GM12878 (cell line): Measurements from ENCODE around the gene SLC39A11. TPM values are rescaled to one million over a fixed set of nuclear protein-coding genes. Genes with fewer than 3 reads are reported as not detected.

Source experiments
- ATAC-seq: fragments of 200-7000 bp; cut with Tn5 transposase; 3 replicates; pipeline ENCODE4 v1.9.1; 2020; ENCODE audit warnings: mild to moderate bottlenecking, moderate library complexity
- BruUV-seq: library from RNA; stranded (reverse); fragments of 400-500 nt; replicated peaks from 2 replicates; lab custom pipeline; 2021; lab: Mats Ljungman, UMichigan
- CTCF ChIA-PET: fragments of 300-600 bp; sonication (Branson Sonifier 250); formaldehyde crosslinking; extraction: SDS; loops from one replicate; lab custom pipeline; 2021; ENCODE audit warnings: inconsistent platforms; lab: Yijun Ruan, JAX
- POLR2A ChIA-PET: fragments of 350-600 bp; formaldehyde crosslinking; extraction: SDS; loops from one replicate; lab custom pipeline; 2021; ENCODE audit warnings: inconsistent platforms; lab: Charles Lee
- RAD21 ChIA-PET: fragments of 300-600 bp; sonication (Branson Sonifier 250); formaldehyde crosslinking; loops from one replicate; lab custom pipeline; 2023; ENCODE audit warnings: antibody characterized with exemption; ENCODE audit not compliant: unreplicated experiment; lab: Charles Lee
- SMC1A ChIA-PET: fragments of 300-600 bp; sonication (Branson Sonifier 250); formaldehyde crosslinking; loops from one replicate; lab custom pipeline; 2023; ENCODE audit not compliant: unreplicated experiment, uncharacterized antibody; lab: Charles Lee
- DNase-seq: peaks from one replicate; pipeline ENCODE4 v3.0.0-alpha.2; 2011; ENCODE audit warnings: low read depth, low spot score
- FAIRE-seq: peaks from 3 replicates; lab custom pipeline; 2011; peaks lifted over from hg19 to GRCh38; lab: Jason Lieb, UNC
- H2AFZ ChIP-seq: 2 replicates; pipeline ENCODE4 v1.6.0; 2011; ENCODE audit warnings: low read depth, low read length, control low read depth; ENCODE audit not compliant: control insufficient read depth
- H3K27ac ChIP-seq: 2 replicates; pipeline ENCODE4 v1.5.1; 2011; ENCODE audit warnings: control low read depth; ENCODE audit not compliant: control insufficient read depth, insufficient read depth
- H3K27me3 ChIP-seq, 2 experiments: replicated peaks in 1 of 2; 2 replicates each; pipeline versions ENCODE4 v1.6.0 to v1.6.1; 2011; ENCODE audit warnings: low read length in 1 of 2; ENCODE audit not compliant: control insufficient read depth in 2 of 2, insufficient read depth in 2 of 2
- H3K36me3 ChIP-seq, 2 experiments: 2 replicates each; pipeline ENCODE4 v1.5.1; 2011; ENCODE audit warnings: low read length in 1 of 2; ENCODE audit not compliant: control insufficient read depth in 2 of 2, insufficient read depth in 2 of 2
- H3K4me1 ChIP-seq: 2 replicates; pipeline ENCODE4 v1.6.1; 2011; ENCODE audit warnings: mild to moderate bottlenecking, low read length, moderate library complexity, mixed read lengths; ENCODE audit not compliant: control insufficient read depth, insufficient read depth
- H3K4me2 ChIP-seq: 2 replicates; pipeline ENCODE4 v1.6.0; 2011; ENCODE audit warnings: control low read depth; ENCODE audit not compliant: control insufficient read depth, insufficient read depth
- H3K4me3 ChIP-seq: fragments of 200-600 bp; sonication (generic); 2 replicates; pipeline ENCODE4 v1.5.1; 2016
- H3K79me2 ChIP-seq: 2 replicates; pipeline ENCODE4 v1.6.0; 2011; ENCODE audit warnings: low read length; ENCODE audit not compliant: control insufficient read depth, insufficient read depth
- H3K9ac ChIP-seq: 2 replicates; pipeline ENCODE4 v1.8.0; 2011; ENCODE audit warnings: low read length, control low read depth, mixed read lengths; ENCODE audit not compliant: control insufficient read depth, insufficient read depth
- H3K9me3 ChIP-seq: replicated peaks from 3 replicates; pipeline ENCODE4 v1.5.1; 2011; ENCODE audit warnings: mild to moderate bottlenecking, low read length; ENCODE audit not compliant: control insufficient read depth, insufficient read depth
- H4K20me1 ChIP-seq: 2 replicates; pipeline ENCODE4 v1.6.0; 2011; ENCODE audit not compliant: control insufficient read depth, insufficient read depth
- BACH1 ChIP-seq: fragments of 450-650 bp; IDR thresholded peaks from 2 replicates; pipeline ENCODE4 v1.6.1; 2017; ENCODE audit warnings: mild to moderate bottlenecking, borderline replicate concordance
- CREB1 ChIP-seq: IDR thresholded peaks from 2 replicates; pipeline ENCODE4 v1.6.1; 2012; ENCODE audit warnings: low read depth, mild to moderate bottlenecking, inconsistent platforms
- E2F8 ChIP-seq: fragments of 450-650 bp; IDR thresholded peaks from 2 replicates; pipeline ENCODE4 v1.6.1; 2018; ENCODE audit warnings: mild to moderate bottlenecking, low read depth, moderate library complexity; ENCODE audit not compliant: partially characterized antibody
- E4F1 ChIP-seq: fragments of 450-650 bp; IDR thresholded peaks from 2 replicates; pipeline ENCODE4 v1.6.1; 2018; ENCODE audit warnings: borderline replicate concordance, mild to moderate bottlenecking; ENCODE audit not compliant: partially characterized antibody
- IRF4 ChIP-seq: IDR thresholded peaks from 2 replicates; pipeline ENCODE4 v1.6.1; 2011; ENCODE audit warnings: low read depth, low read length
- KAT2A ChIP-seq: conservative IDR thresholded peaks from 2 replicates; pipeline ENCODE4 v1.6.1; 2011; ENCODE audit warnings: low read depth, low read length; ENCODE audit not compliant: control insufficient read depth
- KDM1A ChIP-seq: fragments of 200-600 bp; sonication (generic); IDR thresholded peaks from 2 replicates; pipeline ENCODE4 v1.6.1; 2016; ENCODE audit warnings: borderline replicate concordance
- MLLT1 ChIP-seq: fragments of 450-650 bp; IDR thresholded peaks from 2 replicates; pipeline ENCODE4 v1.6.1; 2016; ENCODE audit warnings: mild to moderate bottlenecking
- MTA2 ChIP-seq: fragments of 450-650 bp; IDR thresholded peaks from 2 replicates; pipeline ENCODE4 v1.6.1; 2016; ENCODE audit warnings: low read depth, mild to moderate bottlenecking, moderate library complexity
- MYB ChIP-seq: fragments of 150-350 bp; IDR thresholded peaks from 2 replicates; pipeline ENCODE4 v1.6.1; 2014; ENCODE audit warnings: mild to moderate bottlenecking, low read depth, low read length, borderline replicate concordance
- NBN ChIP-seq: fragments of 450-650 bp; IDR thresholded peaks from 2 replicates; pipeline ENCODE4 v1.6.1; 2016
- NFYB ChIP-seq: IDR thresholded peaks from 2 replicates; pipeline ENCODE4 v1.6.1; 2011; ENCODE audit warnings: low read depth, mild to moderate bottlenecking, low read length, improper control_type of control experiment, moderate library complexity; ENCODE audit not compliant: insufficient read depth
- NR2F1 ChIP-seq: fragments of 450-650 bp; conservative IDR thresholded peaks from 2 replicates; pipeline ENCODE4 v1.6.1; 2017; ENCODE audit warnings: mild to moderate bottlenecking
- PAX8 ChIP-seq: fragments of 450-650 bp; IDR thresholded peaks from 2 replicates; pipeline ENCODE4 v1.6.1; 2017; ENCODE audit warnings: mild to moderate bottlenecking, moderate library complexity
- SREBF2 ChIP-seq: IDR thresholded peaks from 2 replicates; pipeline ENCODE4 v1.6.1; 2012; ENCODE audit warnings: mild to moderate bottlenecking, low read length
- TBL1XR1 ChIP-seq: IDR thresholded peaks from 2 replicates; pipeline ENCODE4 v1.6.1; 2012; ENCODE audit warnings: low read depth, low read length, improper control_type of control experiment
- ZBTB33 ChIP-seq: fragments of 450-650 bp; IDR thresholded peaks from 2 replicates; pipeline ENCODE4 v1.6.1; 2017; ENCODE audit warnings: mild to moderate bottlenecking
- WGBS: methylation state at CpG from one replicate; pipeline ENCODE4 v1.1.6; 2016; ENCODE audit warnings: low lambda C conversion rate; ENCODE audit not compliant: insufficient replicate concordance, insufficient coverage; ENCODE audit errors: missing lambda C conversion rate; 5-methylcytosine and 5-hydroxymethylcytosine counted together
- in situ Hi-C: fragments of 300-500 bp; cut with MboI; formaldehyde crosslinking; loops from 9 replicates; pipeline ENCODE4 v1.14.3; 2018; ENCODE audit warnings: mixed read lengths
- intact Hi-C: fragments of 100-400 bp; cut with micrococcal nuclease; formaldehyde crosslinking; loops from one replicate; pipeline ENCODE4 v1.14.2; 2022; ENCODE audit not compliant: unreplicated experiment
- polyA plus RNA-seq, 11 experiments: library from polyadenylated mRNA; depleted of rRNA in 4 of 11; unstranded in 6 of 11; stranded (reverse) in 5 of 11; fragments of >200 nt; fragmentation: Nextera tagmentation in 4 of 11; fragmentation: Illumina TruSeq in 1 of 11; extraction: Ambion mirVana in 4 of 11; extraction: Trizol in 1 of 11; gene quantifications; 1 replicate in 1 of 11; 2 replicates in 10 of 11; pipeline versions ENCODE4 v1.2.1 to v1.2.3, GENCODE V29; 2011 to 2016; ENCODE audit warnings: inconsistent platforms in 2 of 11, missing spikeins in 2 of 11, low read depth in 1 of 11
- total RNA-seq, 4 experiments: library from RNA; depleted of rRNA in 3 of 4; stranded (reverse); fragments of >200 nt in 3 of 4; fragmentation: Illumina TruSeq in 1 of 4; extraction: Trizol in 1 of 4; gene quantifications; 2 replicates each; pipeline versions ENCODE4 v1.2.1 to v1.2.3, GENCODE V29; 2013 to 2021

The SLC39A11 gene
- total and polyA plus RNA-seq, 10 of the 15 experiments (the other 5 are each of a cell fraction or from before 2014, with no cell fraction given), result 8.6 to 23.8 (median 14.0) TPM

GRCh38 chr17:72915625-72916081 lies 176.8 kb downstream of the SLC39A11 start:
- Histone ChIP-seq H3K4me2 (no peak overlapping the region), H3K27me3 (no peaks in the 10 kb centered on the region), H2AFZ (no peak overlapping the region), H4K20me1 (no peaks in the 10 kb centered on the region), H3K79me2 (no peaks in the 10 kb centered on the region), H3K4me1 (no peaks in the 10 kb centered on the region), H3K4me3 (no peak overlapping the region), H3K36me3 (no peaks in the 10 kb centered on the region), H3K9ac (no peak overlapping the region), H3K27ac (no peak overlapping the region), H3K9me3 (no peaks in the 10 kb centered on the region)
- POLR2A ChIA-PET, result no interaction called here
- SMC1A ChIA-PET, result interaction anchor here (0.6 kb wide), 1 partner anchor 63 kb away, joined by 3 read pairs; no protein-coding TSS in a partner anchor
- in situ Hi-C loops, result no loop called here
- ATAC-seq (no peak), FAIRE-seq (no peak), DNase-seq (no peak)
- intact Hi-C loops, result no loop called here
- CTCF ChIA-PET, result interaction anchor here (0.6 kb wide), 1 partner anchor 17 kb away, joined by 3 read pairs; no protein-coding TSS in a partner anchor
- WGBS, result 92% methylated on average over 10 of the region's 10 CpGs
- RAD21 ChIA-PET, result interaction anchor here (1.5 kb wide), 1 partner anchor 188 kb away, joined by 5 read pairs; no protein-coding TSS in a partner anchor
- BruUV-seq, result no TSS peak
- no peak for TF ChIP-seq BACH1
- TF ChIP-seq PAX8, result no peak
- TF ChIP-seq MTA2, result no peak
- no peak for TF ChIP-seq MYB
- no peak for TF ChIP-seq E2F8
- TF ChIP-seq TBL1XR1, result no peak
- TF ChIP-seq MLLT1, result no peak
- no peak for TF ChIP-seq CREB1
- no peak for TF ChIP-seq NR2F1
- no peak for TF ChIP-seq NFYB
- TF ChIP-seq KAT2A, result no peak
- no peak for TF ChIP-seq SREBF2
- no peak for TF ChIP-seq KDM1A
- TF ChIP-seq NBN, result no peak
- TF ChIP-seq E4F1, result no peak
- no peak for TF ChIP-seq ZBTB33
- no peak for TF ChIP-seq IRF4
